ENCODE data around the gene FAM163B.

The FAM163B gene

DNA sequence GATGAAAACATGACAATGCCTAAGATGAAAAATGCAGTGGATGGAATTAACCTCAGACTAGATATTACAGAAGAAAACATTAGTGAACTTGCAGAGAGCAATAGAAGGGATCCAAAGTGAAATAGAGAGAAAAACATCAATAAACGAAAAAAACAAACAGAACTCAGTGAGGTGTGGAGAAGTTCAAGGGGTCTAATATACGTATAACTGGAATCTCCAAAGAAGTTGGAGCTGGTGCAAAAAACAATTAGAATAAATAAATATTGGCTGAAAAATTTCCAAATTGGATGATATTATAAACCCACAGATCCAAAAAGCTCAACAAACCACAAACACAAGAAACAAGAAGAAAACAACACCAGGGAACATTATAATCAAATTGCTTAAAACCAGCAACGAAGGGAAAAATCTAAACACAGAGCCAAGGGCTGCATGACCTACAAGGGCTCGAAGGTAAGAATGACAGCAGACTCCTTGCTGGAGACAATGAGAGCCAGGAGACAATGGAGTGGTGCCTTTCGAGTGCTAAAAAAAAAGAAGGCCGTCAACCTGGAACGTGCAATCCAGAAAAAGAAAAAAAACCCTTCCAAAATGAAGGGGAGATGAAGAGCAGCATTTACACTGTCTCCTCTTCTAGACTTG lies 11.8 kb downstream of the FAM163B start:
- DNase-seq, result no peak

GRCh38 chr9:133595910-133596309 lies 13.3 kb downstream of the FAM163B start:
- no peak for DNase-seq

- no peak for DNase-seq
Observed at GRCh38 chr9:133594310-133594709, 14.9 kb downstream of the FAM163B start.

GRCh38 chr9:133593587-133594253 lies 15.5 kb downstream of the FAM163B start:
- no peak for DNase-seq

DNA sequence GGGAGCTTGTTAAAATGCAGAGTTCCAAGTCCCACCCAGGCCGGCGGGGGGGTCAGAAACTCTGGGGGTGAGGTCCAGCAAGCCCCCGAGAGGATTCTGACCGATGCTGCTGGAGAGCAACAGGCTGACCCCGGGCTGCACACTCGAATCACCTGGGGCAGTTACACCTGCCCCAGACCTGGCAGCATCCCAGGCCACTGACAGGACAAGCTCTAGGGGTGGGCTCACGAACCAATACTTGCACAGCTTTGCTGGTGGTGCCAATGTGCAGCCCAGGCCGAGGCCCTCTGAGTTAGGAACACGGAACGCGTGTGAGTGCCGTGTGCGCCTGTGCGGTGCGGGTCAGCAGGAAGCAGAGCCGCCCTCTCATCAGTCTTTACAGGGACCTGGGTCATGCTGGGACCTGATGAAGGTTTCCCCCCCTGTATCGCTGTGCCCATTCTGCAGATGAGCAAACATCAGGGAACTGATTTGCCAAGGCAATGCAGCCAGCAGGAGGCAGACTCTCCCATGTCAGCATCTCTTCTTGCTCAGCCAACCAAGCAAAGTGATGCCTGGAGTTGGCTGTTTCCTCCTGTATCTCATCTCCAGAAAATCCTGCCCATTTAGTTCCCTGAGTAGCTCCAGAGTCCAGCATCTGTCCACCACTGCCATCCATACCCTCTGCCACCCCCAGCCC lies 16.3 kb downstream of the FAM163B start:
- no peak for DNase-seq

GRCh38 chr9:133591985-133592384 lies 17.2 kb downstream of the FAM163B start:
- no peak for DNase-seq

GRCh38 chr9:133591116-133591910 lies 17.9 kb downstream of the FAM163B start:
- DNase-seq, result no peak

DNA sequence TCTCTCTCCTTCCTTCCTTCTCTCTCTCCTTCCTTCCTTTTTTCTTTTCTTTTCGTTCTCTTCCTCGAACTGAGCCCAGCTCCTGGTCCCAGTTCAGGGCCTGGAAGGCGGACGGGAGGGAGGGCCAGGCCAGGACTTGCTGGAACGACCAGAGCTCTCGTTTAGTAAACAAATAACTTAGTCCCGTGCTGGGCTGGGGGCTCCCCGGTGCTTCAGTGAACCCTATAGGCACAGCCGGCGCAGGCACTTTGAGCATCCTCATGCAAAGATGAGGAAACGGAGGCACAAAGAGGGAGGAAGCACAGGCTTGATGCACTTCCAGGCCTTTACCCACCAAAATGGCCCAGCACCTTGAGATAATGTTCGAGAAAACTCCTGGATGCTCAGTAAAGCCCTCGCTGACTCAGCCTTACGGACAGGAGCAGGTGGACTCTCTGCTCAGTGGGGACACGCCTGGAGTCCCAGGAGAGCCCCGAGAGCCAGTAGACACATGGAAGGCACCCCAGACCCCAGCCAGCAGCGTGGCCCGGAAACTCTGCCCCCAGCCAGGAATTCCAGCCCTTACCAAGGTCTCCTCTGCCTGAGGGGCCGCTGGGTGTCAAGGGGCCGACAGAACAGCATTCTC lies 18.8 kb downstream of the FAM163B start:
- no peak for DNase-seq

- peak; percentile 24 for DNase-seq
Observed at GRCh38 chr9:133589454-133590227, 19.5 kb downstream of the FAM163B start.

DNA sequence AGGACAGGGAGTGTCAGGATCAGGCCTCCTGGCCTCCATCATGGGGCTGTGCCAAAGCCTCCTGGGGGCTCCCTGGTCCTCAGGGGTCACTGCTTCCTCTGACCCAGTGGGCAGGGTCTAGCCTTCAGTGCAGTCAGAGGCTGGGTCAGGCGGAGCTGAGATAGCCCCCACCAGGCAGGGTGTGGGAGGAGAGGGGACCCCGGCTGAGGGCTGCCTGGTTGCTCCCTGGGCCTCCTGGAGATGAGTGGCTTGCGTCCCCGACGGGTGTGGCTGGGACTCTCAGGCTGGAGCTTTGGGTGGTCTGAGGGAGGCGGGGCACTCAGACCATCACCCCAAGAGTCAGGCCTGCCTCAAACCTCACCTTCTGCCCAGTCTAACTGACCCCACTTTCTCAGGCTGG lies 21.7 kb downstream of the FAM163B start:
- DNase-seq, result no peak

DNA sequence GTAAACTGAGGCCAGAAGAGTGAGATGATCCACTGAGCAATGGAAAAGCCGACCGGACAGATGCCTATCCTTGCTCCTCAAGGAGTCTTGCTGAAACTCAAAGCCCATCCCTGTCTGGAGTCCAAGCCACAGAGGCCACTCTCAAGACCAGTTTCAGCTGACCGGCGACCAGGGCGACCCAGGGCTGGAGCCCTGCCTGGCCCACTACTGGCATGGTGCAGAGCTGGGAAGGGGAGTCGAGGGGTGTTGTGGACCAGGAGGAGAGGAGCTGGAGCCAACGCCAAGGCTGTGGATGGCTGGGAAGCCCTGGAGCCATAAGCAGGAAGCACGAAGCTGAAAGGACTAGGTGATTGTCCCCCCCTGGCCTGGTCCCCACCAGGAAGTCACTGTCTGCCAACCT lies 22.1 kb downstream of the FAM163B start:
- DNase-seq, result no peak

- DNase-seq, result no peak
Observed at GRCh38 chr9:133585481-133586351, 23.5 kb downstream of the FAM163B start.

- DNase-seq, result no peak
Observed at GRCh38 chr9:133584559-133585476, 24.4 kb downstream of the FAM163B start.

- no peak for DNase-seq
Observed at GRCh38 chr9:133584167-133584558, 25.0 kb downstream of the FAM163B start.

DNA sequence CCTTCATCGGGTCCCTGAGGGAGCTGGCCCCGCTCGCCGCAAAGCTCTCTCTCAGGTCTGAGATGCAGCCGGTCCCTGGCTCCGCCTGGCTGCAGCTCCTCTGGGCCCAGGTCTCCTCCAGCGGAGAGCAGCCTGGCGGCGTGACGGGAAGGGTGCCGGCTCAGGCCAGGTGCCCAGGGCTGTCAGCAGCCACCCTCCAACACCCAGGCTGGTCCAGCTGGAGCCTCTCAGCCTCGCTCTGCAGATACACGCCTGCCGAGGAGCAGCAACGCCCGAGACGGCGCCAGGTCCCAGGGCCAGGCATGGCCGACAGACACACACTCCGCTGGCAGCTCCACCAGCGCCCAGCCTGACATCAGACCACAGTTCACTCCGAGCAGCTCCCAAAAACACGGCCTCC lies 25.6 kb downstream of the FAM163B start:
- DNase-seq, result no peak

- no peak for DNase-seq
Observed at GRCh38 chr9:133583111-133583510, 26.1 kb downstream of the FAM163B start.

GRCh38 chr9:133582501-133583045 lies 26.6 kb downstream of the FAM163B start:
- DNase-seq, result no peak

- DNase-seq, result no peak
Observed at GRCh38 chr9:133581513-133582343, 27.5 kb downstream of the FAM163B start.

- DNase-seq, result no peak
Observed at GRCh38 chr9:133581011-133581410, 28.2 kb downstream of the FAM163B start.
